SK-N-SH (cell line): Measurements from ENCODE around the gene B4GALNT3. TPM values are rescaled to one million over a fixed set of nuclear protein-coding genes. Genes with fewer than 3 reads are reported as not detected.

Source experiments
- CTCF ChIA-PET: fragments of 300-600, 350-600 bp; formaldehyde crosslinking; extraction: SDS; loops from one replicate; lab custom pipeline; 2021; lab: Yijun Ruan, JAX
- POLR2A ChIA-PET: fragments of 350-600 bp; sonication (Branson Sonifier 250); formaldehyde crosslinking; extraction: SDS; loops from one replicate; lab custom pipeline; 2020; ENCODE audit warnings: antibody characterized with exemption, inconsistent platforms; lab: Yijun Ruan, JAX
- DNase-seq: peaks from one replicate; pipeline ENCODE4 v3.0.0; 2012
- H2AFZ ChIP-seq: fragments of 200-600 bp; sonication (generic); 2 replicates; pipeline ENCODE4 v1.8.1; 2016; ENCODE audit warnings: antibody characterized with exemption, mild to moderate bottlenecking, low read depth
- H3F3A ChIP-seq: fragments of 200-600 bp; sonication (generic); replicated peaks from 2 replicates; pipeline ENCODE3; 2016; ENCODE audit warnings: antibody characterized with exemption, mild to moderate bottlenecking; ENCODE audit not compliant: insufficient read depth
- H3K27ac ChIP-seq, 2 experiments: fragments of 200-500 bp in 1 of 2; fragments of 200-600 bp in 1 of 2; sonication (Bioruptor generic) in 1 of 2; sonication (generic), shearing (Covaris generic) in 1 of 2; 2 replicates each; pipeline versions ENCODE4 v1.5.1 to v1.6.1; 2014 to 2016; ENCODE audit warnings: low read depth in 2 of 2, inconsistent platforms in 1 of 2, low read length in 1 of 2, mild to moderate bottlenecking in 1 of 2, mixed read lengths in 1 of 2
- H3K27me3 ChIP-seq: fragments of 200-600 bp; sonication (generic), shearing (Covaris generic); 2 replicates; pipeline ENCODE4 v1.6.1; 2016; ENCODE audit warnings: mixed run types; ENCODE audit not compliant: insufficient read depth
- H3K36me3 ChIP-seq, 2 experiments: fragments of 200-500 bp in 1 of 2; fragments of 200-600 bp in 1 of 2; sonication (Bioruptor generic) in 1 of 2; sonication (generic) in 1 of 2; replicated peaks in 1 of 2; 2 replicates each; pipeline versions ENCODE3 to v1.5.1; 2014 to 2016; ENCODE audit warnings: low read length in 1 of 2, mild to moderate bottlenecking in 1 of 2; ENCODE audit not compliant: insufficient read depth in 2 of 2, control insufficient read depth in 1 of 2
- H3K4me1 ChIP-seq, 2 experiments: fragments of 200-500 bp in 1 of 2; fragments of 200-600 bp in 1 of 2; sonication (Bioruptor generic) in 1 of 2; sonication (generic), shearing (Covaris generic) in 1 of 2; 2 replicates each; pipeline versions ENCODE4 v1.5.1 to v1.6.1; 2014 to 2016; ENCODE audit warnings: low read depth in 1 of 2, low read length in 1 of 2, mixed run types in 1 of 2; ENCODE audit not compliant: insufficient read depth in 2 of 2, control insufficient read depth in 1 of 2
- H3K4me2 ChIP-seq: fragments of 200-600 bp; sonication (generic), shearing (Covaris generic); 2 replicates; pipeline ENCODE4 v1.6.1; 2017; ENCODE audit warnings: mixed run types
- H3K4me3 ChIP-seq, 2 experiments: fragments of 200-500 bp in 1 of 2; fragments of 200-600 bp in 1 of 2; sonication (Bioruptor generic) in 1 of 2; sonication (generic), shearing (Covaris generic) in 1 of 2; 2 replicates each; pipeline versions ENCODE4 v1.5.1 to v1.8.1; 2014 to 2016; ENCODE audit warnings: low read depth in 2 of 2, inconsistent platforms in 1 of 2, low read length in 1 of 2, mild to moderate bottlenecking in 1 of 2, mixed read lengths in 1 of 2, moderate library complexity in 1 of 2
- H3K79me2 ChIP-seq: fragments of 200-600 bp; sonication (generic); 2 replicates; pipeline ENCODE4 v1.8.1; 2017; ENCODE audit warnings: mild to moderate bottlenecking; ENCODE audit not compliant: insufficient read depth
- H3K9ac ChIP-seq: fragments of 200-600 bp; sonication (generic); 2 replicates; pipeline ENCODE4 v1.6.1; 2017; ENCODE audit warnings: mixed run types
- H3K9me2 ChIP-seq: fragments of 200-600 bp; sonication (generic); 2 replicates; pipeline ENCODE4 v1.6.1; 2017; ENCODE audit warnings: mixed run types
- H3K9me3 ChIP-seq: fragments of 200-600 bp; sonication (generic); 2 replicates; pipeline ENCODE4 v1.6.1; 2017; ENCODE audit warnings: mixed run types, mild to moderate bottlenecking, moderate library complexity
- H4K20me1 ChIP-seq: fragments of 200-600 bp; sonication (generic); 2 replicates; pipeline ENCODE4 v1.6.1; 2017; ENCODE audit warnings: mild to moderate bottlenecking, mixed run types; ENCODE audit not compliant: insufficient read depth
- ELF1 ChIP-seq: IDR thresholded peaks from 2 replicates; pipeline ENCODE4 v1.4.0; 2012
- EZH2phosphoT487 ChIP-seq: fragments of 200-600 bp; sonication (generic); IDR thresholded peaks from 2 replicates; pipeline ENCODE4 v1.6.1; 2017; ENCODE audit warnings: low read depth, mixed run types, mild to moderate bottlenecking, antibody characterized with exemption, moderate library complexity, borderline replicate concordance
- FOXM1 ChIP-seq: IDR thresholded peaks from 2 replicates; pipeline ENCODE4 v1.4.0; 2012; ENCODE audit warnings: low read depth, mild to moderate bottlenecking
- JUND ChIP-seq: IDR thresholded peaks from 2 replicates; pipeline ENCODE4 v1.4.0; 2012
- POLR2AphosphoS5 ChIP-seq: IDR thresholded peaks from 2 replicates; pipeline ENCODE4 v1.6.1; 2012; ENCODE audit warnings: low read depth, low read length
- RCOR1 ChIP-seq: fragments of 150-350 bp; IDR thresholded peaks from 2 replicates; pipeline ENCODE4 v1.6.1; 2017; ENCODE audit warnings: antibody characterized with exemption, low read length
- TAF1 ChIP-seq: IDR thresholded peaks from 2 replicates; pipeline ENCODE4 v1.6.1; 2012; ENCODE audit warnings: low read depth, mild to moderate bottlenecking, low read length, moderate library complexity, borderline replicate concordance
- WGBS: methylation state at CpG from one replicate; pipeline ENCODE4 v1.1.6; 2017; ENCODE audit warnings: low lambda C conversion rate; 5-methylcytosine and 5-hydroxymethylcytosine counted together
- polyA plus RNA-seq, 3 experiments: library from polyadenylated mRNA; depleted of rRNA; stranded (reverse); fragments of >200 nt; gene quantifications; 2 replicates each; pipeline ENCODE4 v1.2.3, GENCODE V29; 2012
- TF ChIP-seq, protein P1 (sequence below): fragments of 150-350 bp; IDR thresholded peaks from 2 replicates; pipeline ENCODE4 v1.6.1; 2016; ENCODE audit warnings: mild to moderate bottlenecking, low read depth, low read length
- TF ChIP-seq, protein P2 (sequence below): fragments of 150-350 bp; IDR thresholded peaks from 2 replicates; pipeline ENCODE4 v1.6.1; 2017; ENCODE audit warnings: antibody characterized with exemption, low read length, low read depth, borderline replicate concordance
- TF ChIP-seq, protein P3 (sequence below): IDR thresholded peaks from 2 replicates; pipeline ENCODE4; 2012
- TF ChIP-seq, protein P4 (sequence below): IDR thresholded peaks from 2 replicates; pipeline ENCODE4 v1.4.0; 2012; ENCODE audit warnings: low read depth, borderline replicate concordance
- TF ChIP-seq, protein P5 (sequence below): fragments of 200-600 bp; sonication (generic); IDR thresholded peaks from 2 replicates; pipeline ENCODE4 v1.6.1; 2017; ENCODE audit warnings: antibody characterized with exemption, mild to moderate bottlenecking, moderate library complexity

The B4GALNT3 gene
- polyA plus RNA-seq, 1 of the 3 experiments (the other 2 are of a cell fraction), result 0.53 TPM

DNA sequence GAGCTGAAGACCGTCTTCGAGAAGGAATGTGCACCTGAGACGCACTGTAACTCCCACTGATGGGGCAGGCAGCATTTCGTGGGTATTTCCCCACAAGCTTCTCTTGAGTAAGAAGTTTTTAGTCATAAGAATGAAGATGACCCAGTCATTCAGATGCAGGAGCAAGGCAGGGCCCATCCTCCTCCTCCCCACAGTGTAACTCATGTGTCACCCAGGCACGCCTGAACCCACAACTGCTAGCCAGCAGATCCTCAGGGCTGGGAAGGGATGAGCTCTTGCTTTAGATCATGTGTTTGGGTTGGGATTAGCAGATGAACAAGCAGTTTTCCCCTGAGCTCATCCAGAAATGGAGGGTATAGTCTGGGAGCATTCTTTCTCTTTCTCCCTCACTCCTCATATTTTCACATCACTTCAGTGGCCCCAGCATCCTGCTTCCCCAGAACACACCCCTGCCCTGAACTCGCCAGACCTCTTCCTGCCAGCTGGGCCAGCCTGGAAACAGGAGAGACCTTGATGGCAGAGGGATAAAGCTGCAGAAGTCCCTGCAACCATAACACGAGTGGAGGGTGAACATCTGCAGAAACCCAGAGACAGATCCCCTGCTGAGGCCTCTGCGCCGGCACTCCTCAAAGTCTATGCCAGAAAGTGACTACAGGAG is 73.3 kb downstream of the B4GALNT3 start:
- Histone ChIP-seq H3K9me3 (no peaks in the 10 kb centered on the region), H3K79me2 (no peaks in the 10 kb centered on the region), H4K20me1 (no peaks in the 10 kb centered on the region), H3K4me3 (no peak overlapping the region), H3K27ac (no peak overlapping the region), H3K27me3 (no peaks in the 10 kb centered on the region; the same call in 1 of the 2 replicates), H3K9me2 (no peaks in the 10 kb centered on the region), H2AFZ (no peak overlapping the region), H3K36me3 (no peaks in the 10 kb centered on the region), H3K4me2 (no peak overlapping the region), H3F3A (no peaks in the 10 kb centered on the region)
- WGBS, result 62% methylated on average over 8 of the region's 9 CpGs
- CTCF ChIA-PET, result interaction anchor here (2.8 to 17.8 kb wide), 2 partner anchors 14 to 83 kb away, joined by 25 to 560 read pairs; partner anchors contain the start of gene B4GALNT3
- DNase-seq, result no peak
- POLR2A ChIA-PET, result no interaction called here
- TF ChIP-seq RCOR1, result no peak
- no peak for TF ChIP-seq EZH2phosphoT487
- no peak for TF ChIP-seq ELF1
- TF ChIP-seq, protein P1, sequence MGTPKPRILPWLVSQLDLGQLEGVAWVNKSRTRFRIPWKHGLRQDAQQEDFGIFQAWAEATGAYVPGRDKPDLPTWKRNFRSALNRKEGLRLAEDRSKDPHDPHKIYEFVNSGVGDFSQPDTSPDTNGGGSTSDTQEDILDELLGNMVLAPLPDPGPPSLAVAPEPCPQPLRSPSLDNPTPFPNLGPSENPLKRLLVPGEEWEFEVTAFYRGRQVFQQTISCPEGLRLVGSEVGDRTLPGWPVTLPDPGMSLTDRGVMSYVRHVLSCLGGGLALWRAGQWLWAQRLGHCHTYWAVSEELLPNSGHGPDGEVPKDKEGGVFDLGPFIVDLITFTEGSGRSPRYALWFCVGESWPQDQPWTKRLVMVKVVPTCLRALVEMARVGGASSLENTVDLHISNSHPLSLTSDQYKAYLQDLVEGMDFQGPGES, result no peak
- TF ChIP-seq, protein P2, sequence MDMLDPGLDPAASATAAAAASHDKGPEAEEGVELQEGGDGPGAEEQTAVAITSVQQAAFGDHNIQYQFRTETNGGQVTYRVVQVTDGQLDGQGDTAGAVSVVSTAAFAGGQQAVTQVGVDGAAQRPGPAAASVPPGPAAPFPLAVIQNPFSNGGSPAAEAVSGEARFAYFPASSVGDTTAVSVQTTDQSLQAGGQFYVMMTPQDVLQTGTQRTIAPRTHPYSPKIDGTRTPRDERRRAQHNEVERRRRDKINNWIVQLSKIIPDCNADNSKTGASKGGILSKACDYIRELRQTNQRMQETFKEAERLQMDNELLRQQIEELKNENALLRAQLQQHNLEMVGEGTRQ, result no peak
- TF ChIP-seq JUND, result no peak
- TF ChIP-seq, protein P3, sequence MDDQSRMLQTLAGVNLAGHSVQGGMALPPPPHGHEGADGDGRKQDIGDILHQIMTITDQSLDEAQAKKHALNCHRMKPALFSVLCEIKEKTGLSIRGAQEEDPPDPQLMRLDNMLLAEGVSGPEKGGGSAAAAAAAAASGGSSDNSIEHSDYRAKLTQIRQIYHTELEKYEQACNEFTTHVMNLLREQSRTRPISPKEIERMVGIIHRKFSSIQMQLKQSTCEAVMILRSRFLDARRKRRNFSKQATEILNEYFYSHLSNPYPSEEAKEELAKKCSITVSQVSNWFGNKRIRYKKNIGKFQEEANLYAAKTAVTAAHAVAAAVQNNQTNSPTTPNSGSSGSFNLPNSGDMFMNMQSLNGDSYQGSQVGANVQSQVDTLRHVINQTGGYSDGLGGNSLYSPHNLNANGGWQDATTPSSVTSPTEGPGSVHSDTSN, result no peak
- no peak for TF ChIP-seq TAF1
- no peak for TF ChIP-seq POLR2AphosphoS5
- no peak for TF ChIP-seq FOXM1
- TF ChIP-seq, protein P4, sequence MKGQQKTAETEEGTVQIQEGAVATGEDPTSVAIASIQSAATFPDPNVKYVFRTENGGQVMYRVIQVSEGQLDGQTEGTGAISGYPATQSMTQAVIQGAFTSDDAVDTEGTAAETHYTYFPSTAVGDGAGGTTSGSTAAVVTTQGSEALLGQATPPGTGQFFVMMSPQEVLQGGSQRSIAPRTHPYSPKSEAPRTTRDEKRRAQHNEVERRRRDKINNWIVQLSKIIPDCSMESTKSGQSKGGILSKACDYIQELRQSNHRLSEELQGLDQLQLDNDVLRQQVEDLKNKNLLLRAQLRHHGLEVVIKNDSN, result no peak
- TF ChIP-seq, protein P5, sequence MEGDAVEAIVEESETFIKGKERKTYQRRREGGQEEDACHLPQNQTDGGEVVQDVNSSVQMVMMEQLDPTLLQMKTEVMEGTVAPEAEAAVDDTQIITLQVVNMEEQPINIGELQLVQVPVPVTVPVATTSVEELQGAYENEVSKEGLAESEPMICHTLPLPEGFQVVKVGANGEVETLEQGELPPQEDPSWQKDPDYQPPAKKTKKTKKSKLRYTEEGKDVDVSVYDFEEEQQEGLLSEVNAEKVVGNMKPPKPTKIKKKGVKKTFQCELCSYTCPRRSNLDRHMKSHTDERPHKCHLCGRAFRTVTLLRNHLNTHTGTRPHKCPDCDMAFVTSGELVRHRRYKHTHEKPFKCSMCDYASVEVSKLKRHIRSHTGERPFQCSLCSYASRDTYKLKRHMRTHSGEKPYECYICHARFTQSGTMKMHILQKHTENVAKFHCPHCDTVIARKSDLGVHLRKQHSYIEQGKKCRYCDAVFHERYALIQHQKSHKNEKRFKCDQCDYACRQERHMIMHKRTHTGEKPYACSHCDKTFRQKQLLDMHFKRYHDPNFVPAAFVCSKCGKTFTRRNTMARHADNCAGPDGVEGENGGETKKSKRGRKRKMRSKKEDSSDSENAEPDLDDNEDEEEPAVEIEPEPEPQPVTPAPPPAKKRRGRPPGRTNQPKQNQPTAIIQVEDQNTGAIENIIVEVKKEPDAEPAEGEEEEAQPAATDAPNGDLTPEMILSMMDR, result no peak
- TF ChIP-seq, all 33 proteins: peak for 0
- H3K9ac ChIP-seq, result no peak overlapping the region
- no peaks in the 10 kb centered on the region; a peak in 1 of 4 replicates for H3K4me1 ChIP-seq
